Transverse colon (tissue), 4 donors: ENCODE data around the gene HPSE2.

Experiments
- POLR2AphosphoS5 ChIP-seq, 3 donors: sonication (generic); formaldehyde crosslinking; IDR thresholded peaks; one replicate each; pipeline ENCODE4 v1.6.1; 2016; ENCODE audit warnings: antibody characterized with exemption in 3 of 3
- TF ChIP-seq, protein P1 (sequence below), 5 experiments: fragments of 200-600 bp in 3 of 5; fragments of 450-650 bp in 2 of 5; sonication (generic) in 3 of 5; IDR thresholded peaks; 1 replicate in 2 of 5; 2 replicates in 3 of 5; pipeline ENCODE4 v1.5.1; 2016 to 2017; ENCODE audit warnings: antibody characterized with exemption in 5 of 5, inconsistent platforms in 3 of 5, mild to moderate bottlenecking in 2 of 5, moderate library complexity in 1 of 5

GRCh38 chr10:98956576-98957260 lies 278.9 kb downstream of the HPSE2 start:
- TF ChIP-seq POLR2AphosphoS5 (IDR thresholded peaks at IDR 0.05) = no peak
- TF ChIP-seq, protein P1, sequence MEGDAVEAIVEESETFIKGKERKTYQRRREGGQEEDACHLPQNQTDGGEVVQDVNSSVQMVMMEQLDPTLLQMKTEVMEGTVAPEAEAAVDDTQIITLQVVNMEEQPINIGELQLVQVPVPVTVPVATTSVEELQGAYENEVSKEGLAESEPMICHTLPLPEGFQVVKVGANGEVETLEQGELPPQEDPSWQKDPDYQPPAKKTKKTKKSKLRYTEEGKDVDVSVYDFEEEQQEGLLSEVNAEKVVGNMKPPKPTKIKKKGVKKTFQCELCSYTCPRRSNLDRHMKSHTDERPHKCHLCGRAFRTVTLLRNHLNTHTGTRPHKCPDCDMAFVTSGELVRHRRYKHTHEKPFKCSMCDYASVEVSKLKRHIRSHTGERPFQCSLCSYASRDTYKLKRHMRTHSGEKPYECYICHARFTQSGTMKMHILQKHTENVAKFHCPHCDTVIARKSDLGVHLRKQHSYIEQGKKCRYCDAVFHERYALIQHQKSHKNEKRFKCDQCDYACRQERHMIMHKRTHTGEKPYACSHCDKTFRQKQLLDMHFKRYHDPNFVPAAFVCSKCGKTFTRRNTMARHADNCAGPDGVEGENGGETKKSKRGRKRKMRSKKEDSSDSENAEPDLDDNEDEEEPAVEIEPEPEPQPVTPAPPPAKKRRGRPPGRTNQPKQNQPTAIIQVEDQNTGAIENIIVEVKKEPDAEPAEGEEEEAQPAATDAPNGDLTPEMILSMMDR (IDR thresholded peaks at IDR 0.05) = no peak
